Measurements from ENCODE around the gene LAMTOR3. TPM values are rescaled to one million over a fixed set of nuclear protein-coding genes. Genes with fewer than 3 reads are reported as not detected.

The LAMTOR3 gene
- total and polyA plus RNA-seq, 7 donors, result 21.6 to 43.6 (median 24.7) TPM

GRCh38 chr4:99855678-99856077, 38.5 kb downstream of the LAMTOR3 start:
- Histone ChIP-seq H3K4me1 (no peaks in the 10 kb centered on the region), H3K36me3 (ENCODE audit: insufficient read depth in 1 of 2, low read depth in 1 of 2) (no peaks in the 10 kb centered on the region), H3K27me3 (ENCODE audit: insufficient read depth in 3 of 3, low read length in 2 of 3) (no peaks in the 10 kb centered on the region), H3K4me3 (no peak overlapping the region), H3K27ac (no peak overlapping the region), H3K9me3 (no peaks in the 10 kb centered on the region)
- DNase-seq (no peak), ATAC-seq (no peak)
- no peak for TF ChIP-seq CTCF (IDR thresholded peaks at IDR 0.05)
- 81 to 85% (median 85%) methylated on average over 1 of the region's 1 CpG for WGBS, 3 donors
- intact Hi-C loops (cut with DNase I), result no loop called here

GRCh38 chr4:99853999-99854398, 40.2 kb downstream of the LAMTOR3 start:
- no peak overlapping the region for H3K4me3 ChIP-seq
- ATAC-seq, result no peak
- WGBS, 3 donors, result 51 to 67% (median 53%) methylated on average over 1 of the region's 1 CpG
- no peaks in the 10 kb centered on the region for H3K27me3 ChIP-seq (ENCODE audit: insufficient read depth in 3 of 3, low read length in 2 of 3)
- no peaks in the 10 kb centered on the region for H3K9me3 ChIP-seq
- H3K4me1 ChIP-seq, result no peaks in the 10 kb centered on the region
- H3K27ac ChIP-seq, result no peak overlapping the region
- no peak for TF ChIP-seq CTCF (IDR thresholded peaks at IDR 0.05)
- H3K36me3 ChIP-seq (ENCODE audit: insufficient read depth in 1 of 2, low read depth in 1 of 2), result no peaks in the 10 kb centered on the region
- DNase-seq, result no peak
- intact Hi-C loops (cut with DNase I), result no loop called here

GRCh38 chr4:99853190-99853589, 41.0 kb downstream of the LAMTOR3 start:
- TF ChIP-seq CTCF (IDR thresholded peaks at IDR 0.05), result no peak
- 81 to 91% (median 82%) methylated on average over 3 of the region's 3 CpGs for WGBS, 3 donors
- no peak overlapping the region for H3K4me3 ChIP-seq
- no peaks in the 10 kb centered on the region for H3K27me3 ChIP-seq (ENCODE audit: insufficient read depth in 3 of 3, low read length in 2 of 3)
- no peak overlapping the region for H3K27ac ChIP-seq
- no peaks in the 10 kb centered on the region for H3K36me3 ChIP-seq (ENCODE audit: insufficient read depth in 1 of 2, low read depth in 1 of 2)
- no peaks in the 10 kb centered on the region for H3K9me3 ChIP-seq
- H3K4me1 ChIP-seq, result no peaks in the 10 kb centered on the region
- ATAC-seq (no peak), DNase-seq (no peak)
- intact Hi-C loops (cut with DNase I), result no loop called here

- WGBS, 3 donors, result 86 to 91% (median 88%) methylated on average over 3 of the region's 3 CpGs
- TF ChIP-seq CTCF (IDR thresholded peaks at IDR 0.05), result no peak
Observed at GRCh38 chr4:99852199-99852749, 42.0 kb downstream of the LAMTOR3 start.

GRCh38 chr4:99848591-99849001, 45.6 kb downstream of the LAMTOR3 start:
- Histone ChIP-seq H3K36me3 (ENCODE audit: insufficient read depth in 1 of 2, low read depth in 1 of 2) (no peaks in the 10 kb centered on the region), H3K9me3 (no peaks in the 10 kb centered on the region), H3K4me1 (no peaks in the 10 kb centered on the region), H3K27me3 (ENCODE audit: insufficient read depth in 3 of 3, low read length in 2 of 3) (no peaks in the 10 kb centered on the region), H3K27ac (no peak overlapping the region), H3K4me3 (no peak overlapping the region)
- DNase-seq, result no peak
- ATAC-seq, result no peak
- intact Hi-C loops (cut with DNase I), result no loop called here
- no peak for TF ChIP-seq CTCF (IDR thresholded peaks at IDR 0.05)
- WGBS, 3 donors, result 91 to 96% (median 96%) methylated on average over 4 of the region's 4 CpGs

More at GRCh38 chr4:99852199-99852749, 42.0 kb downstream of the LAMTOR3 start:
- no peak for ATAC-seq
- no peaks in the 10 kb centered on the region for H3K4me1 ChIP-seq
- H3K36me3 ChIP-seq (ENCODE audit: insufficient read depth in 1 of 2, low read depth in 1 of 2), result no peaks in the 10 kb centered on the region
- H3K4me3 ChIP-seq, result no peak overlapping the region
- no peak for DNase-seq
- intact Hi-C loops (cut with DNase I), result no loop called here
- no peaks in the 10 kb centered on the region for H3K9me3 ChIP-seq
- no peaks in the 10 kb centered on the region for H3K27me3 ChIP-seq (ENCODE audit: insufficient read depth in 3 of 3, low read length in 2 of 3)
- H3K27ac ChIP-seq, result no peak overlapping the region
